Midbrain (tissue), 1 donor: ENCODE results near the gene RBAK.
"Not testable (repeated sequence)": the region's sequence is repeated elsewhere in the genome, so short reads cannot be mapped to it uniquely, and the experiment has no call there.

Source experiments
- DNase-seq: peaks from one replicate; lab custom pipeline; 2025; lab: John Stamatoyannopoulos, UW

RBAK gene

DNA sequence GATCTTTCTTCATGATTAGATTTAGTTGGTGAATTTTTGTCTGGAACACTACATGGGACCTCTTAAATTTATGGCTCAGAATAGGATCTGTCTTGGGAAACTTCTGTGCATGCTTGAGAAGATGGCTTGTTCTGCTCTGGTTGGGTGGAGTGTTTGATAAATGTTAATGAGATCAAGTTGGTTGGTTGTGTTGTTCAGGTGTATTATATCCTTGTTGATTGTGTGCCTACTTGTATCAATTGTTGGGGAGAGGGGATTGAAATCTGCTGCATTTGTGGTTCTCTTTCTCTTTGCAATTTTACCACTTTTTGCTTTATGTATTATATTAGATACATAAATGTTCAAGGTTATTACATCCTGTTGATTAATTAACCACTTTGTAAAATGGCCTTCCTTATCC, 6.1 kb downstream of the RBAK start:
- DNase-seq: not testable (repeated sequence)

DNA sequence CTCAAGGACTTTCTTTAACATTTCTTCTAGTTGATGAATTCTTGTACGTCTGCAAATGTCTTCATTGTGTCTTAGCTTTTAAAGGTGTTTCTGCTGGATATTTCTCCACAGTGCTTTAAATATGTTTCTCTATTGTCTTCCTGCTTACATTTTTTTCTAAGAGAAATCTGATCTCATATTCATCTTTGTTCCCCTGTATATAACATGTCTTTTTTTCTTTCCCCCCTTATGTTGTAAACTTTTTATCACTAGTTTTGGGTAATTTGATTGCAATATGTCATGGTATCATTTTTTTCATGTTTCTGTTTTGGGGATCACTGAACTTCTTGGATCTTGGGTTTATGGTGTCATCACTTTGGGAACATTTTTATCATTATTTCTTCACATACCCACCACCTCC, 7.5 kb downstream of the RBAK start:
- no peak for DNase-seq

DNA sequence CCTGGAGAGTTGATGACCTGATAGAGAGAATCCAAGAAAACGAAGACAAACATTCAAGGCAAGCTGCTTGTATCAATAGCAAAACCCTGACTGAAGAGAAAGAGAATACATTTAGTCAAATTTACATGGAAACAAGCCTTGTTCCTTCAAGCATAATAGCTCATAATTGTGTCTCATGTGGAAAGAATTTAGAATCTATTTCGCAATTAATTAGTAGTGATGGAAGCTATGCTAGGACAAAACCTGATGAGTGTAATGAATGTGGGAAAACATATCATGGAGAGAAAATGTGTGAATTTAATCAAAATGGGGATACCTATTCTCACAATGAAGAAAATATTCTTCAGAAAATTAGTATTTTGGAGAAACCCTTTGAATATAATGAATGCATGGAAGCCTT, 18.0 kb downstream of the RBAK start:
- DNase-seq: no peak

DNA sequence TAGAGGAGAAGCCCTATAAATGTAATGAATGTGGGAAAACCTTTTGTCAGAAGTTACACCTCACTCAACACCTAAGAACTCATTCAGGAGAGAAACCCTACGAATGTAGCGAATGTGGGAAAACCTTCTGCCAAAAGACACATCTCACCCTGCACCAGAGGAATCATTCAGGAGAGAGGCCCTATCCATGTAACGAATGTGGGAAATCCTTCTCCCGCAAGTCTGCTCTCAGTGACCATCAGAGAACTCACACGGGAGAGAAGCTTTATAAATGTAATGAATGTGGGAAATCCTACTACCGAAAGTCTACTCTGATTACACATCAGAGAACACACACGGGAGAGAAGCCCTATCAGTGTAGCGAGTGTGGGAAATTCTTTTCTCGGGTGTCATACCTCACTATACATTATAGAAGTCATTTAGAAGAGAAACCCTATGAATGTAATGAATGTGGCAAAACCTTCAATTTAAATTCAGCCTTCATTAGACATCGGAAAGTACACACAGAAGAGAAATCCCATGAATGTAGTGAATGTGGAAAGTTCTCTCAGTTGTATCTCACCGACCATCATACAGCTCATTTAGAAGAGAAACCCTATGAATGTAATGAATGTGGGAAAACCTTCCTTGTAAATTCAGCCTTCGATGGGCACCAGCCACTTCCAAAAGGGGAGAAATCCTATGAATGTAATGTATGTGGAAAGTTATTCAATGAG, 18.9 kb downstream of the RBAK start:
- no peak for DNase-seq

DNA sequence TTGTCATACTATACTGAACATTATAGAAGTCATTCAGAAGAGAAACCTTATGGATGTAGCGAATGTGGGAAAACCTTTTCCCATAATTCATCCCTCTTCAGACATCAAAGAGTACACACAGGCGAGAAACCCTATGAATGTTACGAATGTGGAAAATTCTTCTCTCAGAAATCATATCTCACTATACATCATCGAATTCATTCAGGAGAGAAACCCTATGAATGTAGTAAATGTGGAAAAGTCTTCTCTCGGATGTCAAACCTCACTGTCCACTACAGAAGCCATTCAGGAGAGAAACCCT, 19.4 kb downstream of the RBAK start:
- no peak for DNase-seq

DNA sequence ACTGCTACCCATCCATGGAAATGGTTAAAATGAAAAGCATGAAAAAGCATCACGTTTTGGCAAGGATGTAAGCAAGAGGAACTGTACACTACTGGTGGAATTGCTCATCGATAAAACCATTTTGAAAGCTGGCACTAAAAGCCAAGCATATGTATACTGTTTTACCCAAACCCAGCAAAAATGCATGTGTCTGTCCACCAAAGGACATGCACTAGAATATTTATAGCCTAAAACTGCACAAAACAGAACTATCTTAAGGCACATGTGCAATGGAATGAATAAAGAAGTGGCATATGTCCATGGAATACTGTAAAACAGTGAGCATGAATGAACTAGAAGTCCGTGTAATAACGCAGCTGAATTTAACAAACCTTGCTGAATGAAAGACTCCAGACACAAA, 22.9 kb downstream of the RBAK start:
- DNase-seq: no peak

DNA sequence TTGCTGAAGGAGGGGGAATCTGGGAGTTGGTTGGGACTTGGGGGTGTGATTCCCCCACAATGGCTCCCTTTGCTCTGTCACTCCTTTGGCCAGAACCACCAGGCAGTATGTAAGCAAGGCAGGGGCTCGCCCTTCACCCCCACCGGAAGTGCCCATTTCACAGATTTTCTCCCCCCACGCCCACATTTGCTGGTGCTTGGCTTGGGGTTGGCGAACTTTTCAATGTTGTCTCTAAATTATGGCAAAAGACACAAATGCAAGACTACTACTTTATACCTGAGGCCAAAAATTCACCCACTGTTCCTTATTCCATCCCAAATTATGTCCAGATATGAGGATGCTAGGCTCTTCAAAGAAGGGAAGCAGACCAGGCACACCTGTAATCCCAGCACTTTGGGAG, 24.5 kb downstream of the RBAK start:
- no peak for DNase-seq

DNA sequence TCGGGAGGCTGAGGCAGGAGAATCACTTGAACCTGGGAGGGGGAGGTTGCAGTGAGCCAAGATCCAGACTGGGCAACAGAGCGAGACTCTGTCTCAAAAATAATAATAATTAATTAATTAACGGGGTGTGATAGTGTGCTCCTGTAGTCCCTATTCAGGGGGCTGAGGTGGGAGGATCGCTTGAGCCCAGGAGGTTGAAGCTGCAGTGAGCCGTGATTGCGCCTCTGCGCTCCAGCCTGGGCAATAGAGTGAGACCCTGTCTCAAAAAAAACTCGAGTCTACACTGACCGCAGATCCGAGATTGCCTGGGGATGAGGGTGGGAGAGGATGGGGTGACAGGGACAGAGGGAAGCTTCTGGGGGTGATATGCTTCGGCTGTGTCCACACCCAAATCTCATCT, 29.5 kb downstream of the RBAK start:
- not testable (repeated sequence) for DNase-seq

DNA sequence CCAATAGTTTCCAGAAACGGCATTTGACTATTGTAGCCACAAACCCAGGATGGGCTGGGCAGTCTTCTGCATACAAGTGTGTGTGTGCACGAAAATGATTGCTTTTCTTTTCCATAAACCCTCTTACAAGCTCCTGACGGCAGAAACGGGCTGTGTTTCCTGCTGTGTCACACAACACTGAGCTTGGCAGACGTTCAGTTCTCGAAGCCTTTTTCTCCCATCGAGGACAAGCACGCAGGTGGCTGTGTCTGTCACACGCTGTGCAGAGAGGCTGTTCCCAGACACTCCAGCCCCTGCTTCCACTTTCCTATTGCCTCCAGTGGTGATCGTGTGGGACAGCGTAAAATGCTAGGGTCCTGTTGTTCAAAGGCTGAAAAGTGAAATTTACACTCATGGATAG, 32.1 kb downstream of the RBAK start:
- DNase-seq: peak; percentile 1

DNA sequence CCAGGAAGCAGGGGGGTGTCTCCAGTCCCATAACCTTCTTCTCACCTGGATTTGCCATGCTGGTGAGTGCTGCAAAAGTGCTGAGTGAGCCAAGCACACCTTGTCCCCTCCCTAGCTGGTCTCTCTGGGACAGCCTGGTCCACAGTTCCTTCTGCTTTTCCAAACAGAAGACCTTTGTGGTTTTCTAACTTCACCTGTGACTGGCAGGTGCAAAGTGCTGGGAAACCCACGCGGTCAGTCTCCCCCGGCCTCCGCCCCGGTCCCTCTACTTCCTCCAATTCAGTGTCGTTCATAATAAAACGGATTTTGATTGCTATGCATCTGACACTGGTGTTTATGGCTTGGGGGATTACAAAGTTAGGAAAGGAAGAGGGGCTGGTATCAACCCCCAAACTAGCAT, 37.1 kb downstream of the RBAK start:
- no peak for DNase-seq

DNA sequence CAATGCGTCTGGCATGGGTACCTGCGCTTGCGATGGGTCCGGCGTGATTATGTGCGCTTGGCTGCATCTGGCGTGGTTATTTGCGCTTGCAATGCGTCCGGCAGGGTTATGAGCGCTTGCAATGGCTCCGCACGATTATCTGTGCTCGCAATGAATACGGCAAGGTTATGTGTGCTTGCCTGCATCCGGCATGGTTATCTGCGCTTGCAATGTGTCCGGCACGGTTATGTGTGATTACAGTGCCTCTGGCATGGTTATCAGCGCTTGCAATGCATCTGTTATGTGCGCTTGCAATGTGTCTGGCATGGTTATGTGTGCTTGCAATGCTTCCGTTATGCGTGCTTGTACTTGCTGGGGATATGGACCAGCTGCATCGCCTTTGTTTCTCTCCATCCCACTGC, 37.7 kb downstream of the RBAK start:
- no peak for DNase-seq

DNA sequence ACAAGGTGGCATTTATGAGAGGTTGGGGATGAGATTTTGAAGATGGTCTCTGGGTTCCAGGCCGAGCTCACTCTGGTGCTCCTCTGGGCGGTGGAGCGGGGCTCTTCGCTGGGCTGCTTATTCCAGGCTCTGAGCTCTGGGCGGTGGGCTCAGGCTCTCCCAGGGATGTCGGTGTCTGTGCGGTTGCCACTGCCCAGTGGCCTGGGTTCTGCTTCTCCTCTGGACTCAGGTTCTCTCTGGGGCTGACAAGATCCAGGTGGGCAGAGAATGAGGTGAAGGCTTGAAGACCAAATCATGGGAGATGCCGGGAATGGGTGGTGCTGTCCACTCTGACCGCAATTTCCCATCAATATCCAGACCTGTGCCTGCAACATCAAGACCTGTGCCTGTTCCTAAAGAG, 40.6 kb downstream of the RBAK start:
- no peak for DNase-seq

DNA sequence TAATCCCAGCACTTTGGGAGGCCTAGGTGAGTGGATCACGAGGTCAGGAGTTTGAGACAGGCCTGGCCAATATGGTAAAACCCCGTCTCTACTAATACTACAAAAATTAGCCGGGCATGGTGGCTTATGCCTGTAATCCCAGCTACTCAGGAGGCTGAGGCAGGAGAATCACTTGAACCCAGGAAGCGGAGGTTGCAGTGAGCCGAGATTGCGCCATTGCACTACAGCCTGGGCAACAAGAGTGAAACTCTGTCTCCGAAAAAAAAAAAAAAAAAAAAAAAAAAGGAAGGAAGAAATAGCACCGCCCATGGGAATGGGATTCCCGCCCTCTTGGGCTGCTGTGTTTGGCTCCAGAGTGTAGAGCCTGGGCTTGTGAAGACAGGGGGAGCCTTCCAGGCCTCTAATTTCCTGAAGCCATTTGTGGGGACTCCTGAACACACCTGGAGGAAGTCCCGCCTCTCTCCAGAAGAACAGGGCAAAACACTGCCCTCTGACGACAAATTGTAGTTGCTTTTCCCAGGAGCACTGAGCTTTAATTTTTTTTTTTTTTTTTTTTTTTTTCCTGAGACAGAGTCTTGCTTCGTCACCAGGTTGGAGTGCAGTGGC, 42.7 kb downstream of the RBAK start:
- not testable (repeated sequence) for DNase-seq

DNA sequence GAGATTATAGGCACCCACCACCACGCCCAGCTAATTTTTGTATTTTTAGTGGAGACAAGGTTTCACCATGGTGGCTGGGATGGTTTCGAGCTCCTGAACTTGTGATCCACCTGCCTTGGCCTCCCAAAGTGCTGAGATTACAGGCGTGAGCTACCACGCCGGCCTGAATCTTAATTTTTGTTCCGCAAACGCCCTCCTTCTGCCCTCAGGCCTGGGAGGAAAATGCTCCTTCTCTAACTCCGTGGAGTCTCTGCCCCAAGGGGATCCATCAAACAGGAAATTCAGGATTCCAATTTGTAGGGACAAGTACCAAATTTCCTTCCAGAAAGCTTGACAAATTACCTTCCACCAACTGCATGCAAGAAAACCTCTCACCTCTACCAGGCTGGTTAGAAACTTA, 43.2 kb downstream of the RBAK start:
- no peak for DNase-seq

DNA sequence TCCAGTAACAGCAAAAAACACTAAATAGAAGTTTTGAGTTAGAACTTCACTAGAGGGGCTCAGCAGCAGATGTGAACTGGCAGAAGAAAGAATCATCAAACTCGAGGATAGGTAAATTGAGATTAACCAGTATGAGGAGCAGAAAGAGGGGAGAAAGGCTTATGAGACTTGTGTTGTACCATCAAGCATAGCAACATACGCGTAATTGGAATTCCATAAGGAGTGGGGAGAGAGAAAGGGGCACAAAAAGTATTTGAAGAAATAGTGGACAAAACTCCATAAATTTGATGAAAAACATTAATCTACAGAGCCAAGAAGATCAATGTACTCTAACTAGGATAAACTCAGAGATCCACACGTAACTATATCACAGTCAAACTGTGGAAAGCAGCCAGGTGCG, 48.3 kb downstream of the RBAK start:
- no peak for DNase-seq

DNA sequence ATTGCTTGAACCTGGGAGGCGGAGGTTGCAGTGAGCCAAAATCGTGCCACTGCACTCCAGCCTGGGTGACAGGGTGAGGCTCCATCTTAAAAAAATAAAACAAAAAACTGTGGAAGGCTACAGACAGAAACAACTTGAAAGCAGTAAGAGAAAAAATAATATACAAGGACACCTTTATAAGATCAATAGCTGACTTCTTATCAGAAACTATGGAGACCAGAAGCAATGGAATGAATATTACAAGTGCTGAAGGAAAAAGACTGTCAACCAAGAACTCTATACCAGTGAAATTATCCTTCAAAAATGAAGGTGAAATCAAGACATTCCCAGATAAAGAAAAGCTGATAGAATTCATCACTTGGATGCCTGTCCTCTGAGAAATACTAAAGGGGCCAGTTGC, 49.0 kb downstream of the RBAK start:
- no peak for DNase-seq

DNA sequence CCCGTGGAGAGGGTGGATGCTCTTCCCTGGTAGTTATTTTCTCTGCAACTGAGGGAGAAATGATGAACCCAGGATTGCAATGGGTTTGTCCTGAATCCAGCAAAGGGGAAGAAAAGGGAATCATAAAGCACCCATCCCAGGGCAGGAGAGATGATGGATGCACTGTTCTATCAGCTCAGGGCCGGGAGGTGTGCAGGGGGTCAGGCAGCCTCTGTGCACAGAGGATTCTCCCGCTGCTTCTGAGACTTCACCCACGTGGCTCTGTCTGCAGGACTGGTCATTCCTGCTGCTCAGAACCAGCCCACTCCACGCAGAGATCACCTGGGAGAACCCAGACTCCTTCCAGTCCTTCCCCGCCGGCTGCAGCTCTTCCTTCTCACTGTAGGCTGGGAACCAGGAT, 70.7 kb downstream of the RBAK start:
- DNase-seq: no peak

DNA sequence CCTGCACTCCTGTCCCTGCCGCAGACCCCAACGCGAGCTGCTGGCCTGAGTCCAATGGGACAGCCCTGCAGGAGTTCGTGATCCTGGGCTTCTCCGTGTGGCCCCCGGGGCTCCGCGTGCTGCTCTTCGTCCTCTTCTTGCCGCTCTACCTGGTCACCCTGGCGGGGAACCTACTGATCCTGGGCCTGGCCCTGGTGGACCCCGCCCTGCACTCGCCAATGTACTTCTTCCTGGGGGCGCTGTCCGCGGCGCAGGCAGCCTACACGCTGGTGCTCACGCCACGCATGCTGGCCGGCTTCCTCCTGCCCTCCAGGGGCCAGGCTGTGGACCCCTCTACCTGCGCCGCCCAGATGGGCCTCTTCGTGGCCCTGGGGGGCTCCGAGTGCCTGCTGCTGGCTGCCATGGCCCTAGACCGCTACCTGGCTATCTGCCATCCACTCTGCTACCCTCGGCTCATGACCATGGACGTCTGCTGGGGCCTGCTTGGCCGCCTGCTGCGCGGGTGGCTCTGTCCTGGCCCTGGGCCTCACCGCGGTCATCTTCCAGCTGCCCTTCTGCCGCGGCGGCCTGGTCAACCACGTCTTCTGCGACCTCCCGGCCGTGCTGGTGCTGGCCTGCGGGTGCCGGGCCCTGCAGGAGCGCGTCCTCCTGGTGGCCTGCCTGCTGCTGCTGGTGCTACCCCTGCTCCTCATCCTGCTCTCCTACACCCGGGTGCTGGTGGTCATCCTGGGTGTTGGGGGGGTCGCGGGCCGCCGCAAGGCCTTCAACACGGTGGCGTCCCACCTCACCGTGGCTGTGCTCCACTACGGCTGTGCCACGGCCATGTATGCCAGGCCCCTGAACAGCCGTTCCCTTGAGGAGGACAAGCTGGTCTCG, 71.7 kb downstream of the RBAK start:
- DNase-seq: no peak
